T-helper 9 cell (primary cell): ENCODE data around the gene CIT.

Experiments
- DNase-seq: peaks from one replicate; pipeline ENCODE4 v3.0.0-alpha.2; 2020

Gene CIT

GRCh38 chr12:119843100-119843499 lies 34.0 kb downstream of the CIT start:
- no peak for DNase-seq

DNA sequence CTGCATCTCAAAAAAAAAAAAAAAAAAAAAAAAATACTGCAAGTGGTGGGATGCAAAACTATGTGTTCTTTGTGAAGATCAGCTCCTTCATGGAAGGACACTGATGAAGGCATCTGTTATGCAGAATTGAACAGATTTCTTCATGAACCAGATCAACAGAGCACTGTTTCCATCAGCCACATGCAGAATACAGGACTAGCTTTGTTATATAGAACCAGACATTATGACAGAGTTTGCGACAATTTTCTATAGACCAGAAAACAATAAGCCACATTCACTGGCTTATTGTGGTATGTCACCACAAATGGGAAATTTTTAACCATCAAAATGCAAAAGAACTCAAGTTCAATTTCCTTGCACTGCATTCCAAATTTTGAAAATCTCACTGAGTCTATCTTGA lies 34.7 kb downstream of the CIT start:
- no peak for DNase-seq

DNA sequence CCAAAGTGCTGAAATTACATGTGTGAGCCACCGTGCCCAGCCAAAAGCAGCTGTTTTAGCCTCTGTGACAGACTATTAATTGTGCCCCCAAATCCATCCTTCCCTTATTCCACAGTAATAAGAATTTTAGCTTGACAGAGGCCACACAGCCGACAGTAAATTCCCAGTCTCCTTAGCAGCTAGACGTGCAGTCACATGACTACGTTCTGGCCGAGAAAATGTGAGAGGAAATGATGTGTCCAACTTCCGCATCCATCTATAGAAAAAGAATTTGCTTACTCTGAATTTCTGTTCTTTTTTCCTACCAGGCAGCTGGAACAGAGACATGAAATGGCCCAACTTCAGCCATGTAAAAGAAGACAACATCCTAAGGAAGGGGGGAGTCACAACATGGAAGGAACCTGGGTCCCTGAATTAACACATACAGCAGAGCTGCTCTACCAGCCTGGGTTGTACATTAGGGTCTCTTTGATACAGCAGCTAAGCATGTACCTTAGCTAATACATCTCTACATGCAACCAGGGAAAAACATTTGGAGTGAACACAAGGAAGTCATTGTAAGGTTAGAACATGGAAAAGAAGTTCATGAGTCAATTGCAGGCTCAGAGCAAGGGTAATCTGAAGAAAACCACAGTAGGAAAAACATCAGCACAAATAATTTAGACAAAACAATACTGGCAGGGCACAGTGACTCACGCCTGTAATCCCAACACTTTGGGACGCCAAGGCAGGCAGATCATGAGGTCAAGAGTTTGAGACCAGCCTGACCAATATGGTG lies 35.5 kb downstream of the CIT start:
- no peak for DNase-seq

DNA sequence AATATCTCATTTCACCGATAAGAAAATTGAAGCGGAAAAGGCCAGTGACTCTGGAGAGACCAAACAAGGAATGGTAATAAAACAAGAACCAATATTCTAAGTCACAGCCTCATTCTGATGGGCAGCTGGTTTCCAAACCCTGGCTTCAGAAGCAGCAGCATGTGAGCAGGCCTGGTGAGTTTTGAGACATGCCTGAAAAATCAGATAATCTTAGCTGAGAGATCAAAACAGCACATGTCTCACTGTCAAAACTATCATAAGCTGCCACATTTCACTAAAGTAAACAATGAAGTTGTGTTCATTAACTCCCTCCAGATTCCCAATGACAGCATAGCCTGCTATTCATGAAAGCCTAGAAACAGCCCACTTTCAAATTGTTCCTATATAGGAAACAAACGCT lies 36.5 kb downstream of the CIT start:
- no peak for DNase-seq

GRCh38 chr12:119840168-119840567 lies 37.0 kb downstream of the CIT start:
- no peak for DNase-seq

DNA sequence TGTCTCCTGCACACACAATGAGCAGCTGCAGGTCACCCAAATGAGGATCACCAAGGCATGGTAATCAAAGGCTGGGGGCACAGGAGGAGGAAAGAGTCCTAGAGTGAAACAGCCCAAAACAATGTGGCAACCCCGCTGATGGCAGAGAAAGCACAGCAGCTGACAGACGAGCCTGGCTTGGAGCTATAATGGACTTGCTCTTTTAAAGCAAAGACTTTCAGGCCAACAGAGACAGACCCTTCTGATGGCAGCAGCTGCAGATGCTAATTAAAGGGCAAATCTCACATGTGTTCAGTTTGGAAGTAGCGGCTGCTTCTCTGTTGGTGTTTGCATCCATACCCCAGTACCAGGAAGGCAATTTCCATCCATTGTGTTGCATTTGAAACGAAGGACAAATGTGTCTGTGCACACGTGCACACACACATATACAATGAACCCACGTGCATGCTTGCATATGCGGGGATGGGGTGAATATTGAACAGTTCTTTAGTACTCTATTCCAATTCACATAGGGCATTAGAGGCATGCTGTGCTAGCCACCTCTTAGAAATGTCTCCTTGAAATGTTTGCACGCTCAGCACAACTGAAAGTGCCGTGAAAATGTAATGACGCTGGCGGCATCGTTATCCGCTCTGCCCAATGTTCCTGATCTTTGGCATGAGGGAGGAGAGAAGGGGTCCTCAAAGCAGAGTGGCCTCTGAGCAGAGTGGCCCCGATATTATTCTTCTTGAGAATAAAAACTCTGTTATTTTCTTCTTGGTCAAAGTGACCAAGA lies 38.1 kb downstream of the CIT start:
- DNase-seq = no peak

DNA sequence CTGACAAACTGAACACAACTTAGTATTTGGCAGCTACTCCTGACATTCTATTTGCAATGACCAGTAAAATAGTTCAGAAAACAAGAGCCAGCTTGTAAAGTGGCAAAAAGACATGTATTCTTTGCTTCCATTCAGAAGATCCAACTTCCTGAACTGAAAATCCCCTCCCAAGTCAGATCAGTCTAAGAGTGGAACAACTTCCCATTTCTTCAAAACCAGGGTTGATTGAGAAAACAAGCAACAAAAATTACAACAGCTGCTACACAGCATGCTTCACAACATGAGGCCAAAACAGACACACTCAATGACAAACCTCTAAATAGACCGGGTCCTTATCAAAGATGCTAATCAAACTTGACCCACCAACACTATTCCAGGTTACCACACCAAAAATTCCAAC lies 40.3 kb downstream of the CIT start:
- no peak for DNase-seq

GRCh38 chr12:119835068-119835467 lies 42.1 kb downstream of the CIT start:
- DNase-seq = no peak

DNA sequence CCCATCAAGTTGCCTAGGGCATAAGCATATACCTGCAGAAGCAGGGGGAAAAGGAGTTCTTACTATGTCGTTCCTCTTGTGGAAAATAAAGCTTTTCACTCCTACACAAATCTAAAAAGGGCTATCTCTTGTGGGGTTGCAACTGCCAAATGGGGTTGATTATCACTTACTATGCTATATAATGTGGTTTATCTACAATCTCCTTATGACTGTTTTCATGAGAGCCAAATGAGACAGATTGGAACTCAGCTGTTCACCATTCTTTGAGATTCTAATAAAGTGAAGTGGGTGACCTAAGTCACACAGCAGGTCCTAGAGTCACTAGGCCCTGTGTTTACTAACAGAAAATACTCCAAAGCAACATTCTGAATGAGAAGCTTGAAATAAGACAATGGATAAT lies 47.7 kb downstream of the CIT start:
- DNase-seq = no peak

- DNase-seq = no peak
These were observed 48.8 kb downstream of the CIT start for GRCh38 chr12:119828300-119828699.

DNA sequence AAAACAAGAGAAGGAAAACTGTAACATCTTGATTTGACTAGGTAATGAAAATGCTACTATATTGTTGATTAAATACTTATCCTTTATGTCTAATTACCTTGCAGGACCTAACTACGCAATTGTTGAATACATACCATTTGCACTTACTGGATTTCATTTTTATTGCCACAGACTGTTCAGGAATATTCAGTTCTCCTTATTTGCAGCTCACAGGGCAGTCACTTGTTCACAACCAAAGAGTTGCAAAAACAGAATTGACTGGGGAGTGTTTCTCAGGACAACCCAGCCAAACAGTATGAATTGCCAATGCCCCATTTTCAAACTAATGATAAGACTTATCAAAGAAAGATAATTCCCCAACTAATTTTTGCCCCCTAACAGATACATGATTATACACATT lies 49.4 kb downstream of the CIT start:
- DNase-seq = no peak

- no peak for DNase-seq
These were observed 50.3 kb downstream of the CIT start for GRCh38 chr12:119826661-119827445.

- no peak for DNase-seq
These were observed 51.9 kb downstream of the CIT start for GRCh38 chr12:119825262-119825661.

DNA sequence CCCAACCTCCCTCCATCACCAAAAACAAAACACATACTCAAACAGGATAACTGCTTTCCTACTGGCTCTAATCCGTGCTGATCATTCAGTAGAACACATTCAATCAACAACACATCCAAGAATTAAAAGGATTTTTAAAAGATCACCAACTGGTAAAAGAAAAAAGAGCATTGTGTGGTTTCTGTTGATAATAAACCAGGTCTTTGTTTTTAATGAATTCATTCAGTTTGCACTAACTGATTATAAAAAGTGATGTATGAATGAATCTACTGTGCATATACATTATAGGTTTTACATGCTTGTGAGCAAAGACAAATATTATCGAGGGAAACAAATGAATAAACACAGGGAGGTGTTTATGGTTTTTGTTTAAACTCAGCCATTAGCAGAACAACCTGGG lies 55.1 kb downstream of the CIT start:
- DNase-seq = no peak

DNA sequence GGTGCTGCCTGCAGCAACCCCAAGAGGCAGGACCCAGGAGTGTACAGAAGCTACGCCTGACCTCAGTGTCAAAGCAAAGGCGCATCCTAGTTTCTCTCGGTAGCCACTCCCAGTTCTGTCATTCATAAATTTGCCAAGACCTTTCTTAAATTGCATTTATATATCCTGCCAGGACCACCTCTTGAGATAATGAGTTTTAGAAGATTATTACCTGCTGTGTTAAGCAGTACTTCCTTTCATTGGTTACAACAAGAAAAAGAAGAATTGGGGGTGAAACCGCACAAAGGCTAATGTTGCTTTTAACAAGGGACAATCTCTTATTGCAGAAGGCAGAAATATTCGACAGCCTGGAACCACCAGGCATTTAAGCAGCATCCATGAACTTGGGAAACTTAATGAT lies 57.8 kb downstream of the CIT start:
- no peak for DNase-seq

DNA sequence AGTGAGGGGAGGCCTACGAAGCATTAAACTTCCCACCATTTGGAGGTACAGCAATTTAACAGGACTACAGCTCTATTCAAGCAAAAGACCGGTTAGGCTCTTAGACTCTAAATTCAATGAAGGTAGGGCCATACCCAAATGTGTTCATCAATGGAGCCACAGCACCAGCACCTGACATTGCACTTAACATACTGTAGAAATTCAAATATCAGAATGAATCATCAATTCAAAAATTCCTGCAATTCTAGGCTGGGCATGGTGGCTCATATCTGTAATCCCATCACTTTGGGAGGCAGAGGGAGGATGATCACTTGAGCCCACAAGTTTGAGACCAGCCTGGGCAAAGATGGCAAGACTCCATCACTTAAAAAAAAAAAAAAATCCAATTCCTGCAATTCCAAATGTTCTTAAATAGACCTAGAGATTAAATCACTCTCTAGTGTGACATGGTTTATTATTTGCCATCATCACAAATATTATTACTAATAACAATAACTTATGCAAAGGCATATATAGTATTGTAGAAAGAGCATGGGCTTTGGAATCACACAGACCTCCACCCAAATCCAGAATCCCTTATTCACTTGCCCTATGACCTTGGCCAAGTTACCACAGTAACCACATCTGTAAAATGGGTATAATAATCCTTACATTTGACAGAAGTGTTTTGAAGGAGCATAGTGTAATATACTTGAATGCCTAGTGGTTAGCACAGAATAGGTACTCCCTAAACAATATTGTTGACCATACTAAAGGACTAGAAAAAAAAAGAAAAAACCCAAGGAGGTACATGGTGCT lies 59.4 kb downstream of the CIT start:
- no peak for DNase-seq

DNA sequence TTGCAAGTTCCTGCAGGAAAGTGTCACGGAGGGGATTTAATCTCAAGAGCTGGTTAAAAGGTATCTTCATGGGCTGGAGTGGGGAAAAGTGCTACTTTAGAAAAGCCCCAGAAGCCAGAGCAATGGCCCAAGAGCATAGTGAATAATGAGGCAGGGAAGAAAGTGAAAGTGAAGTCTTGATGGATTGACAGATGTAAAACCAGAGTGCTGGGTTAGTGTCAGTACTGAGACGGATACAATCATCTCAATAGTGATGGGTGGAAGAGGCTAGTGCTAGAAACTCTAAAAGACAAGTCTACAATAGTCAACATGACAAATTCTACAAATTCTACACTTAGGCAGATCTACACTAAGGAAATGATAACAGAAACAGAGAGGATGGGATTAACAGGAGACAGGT lies 68.1 kb downstream of the CIT start:
- no peak for DNase-seq

DNA sequence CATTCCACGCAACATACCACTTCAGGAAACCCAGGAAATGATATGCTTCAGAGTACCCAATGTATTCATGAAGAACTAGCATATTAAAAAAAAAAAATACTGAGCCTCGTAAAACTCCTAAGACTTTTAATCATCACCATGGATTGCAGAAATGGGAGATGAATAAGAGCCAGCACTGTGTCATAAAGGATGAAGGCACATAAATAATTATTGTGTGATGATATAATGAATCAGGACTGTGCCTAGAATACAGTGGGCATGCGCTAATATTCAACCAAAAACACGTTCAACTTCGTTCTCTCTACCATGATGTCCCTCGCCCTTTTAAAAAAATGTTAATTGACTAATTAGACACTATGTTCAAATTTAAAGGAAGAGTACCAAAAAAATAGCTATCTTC lies 68.7 kb downstream of the CIT start:
- no peak for DNase-seq

DNA sequence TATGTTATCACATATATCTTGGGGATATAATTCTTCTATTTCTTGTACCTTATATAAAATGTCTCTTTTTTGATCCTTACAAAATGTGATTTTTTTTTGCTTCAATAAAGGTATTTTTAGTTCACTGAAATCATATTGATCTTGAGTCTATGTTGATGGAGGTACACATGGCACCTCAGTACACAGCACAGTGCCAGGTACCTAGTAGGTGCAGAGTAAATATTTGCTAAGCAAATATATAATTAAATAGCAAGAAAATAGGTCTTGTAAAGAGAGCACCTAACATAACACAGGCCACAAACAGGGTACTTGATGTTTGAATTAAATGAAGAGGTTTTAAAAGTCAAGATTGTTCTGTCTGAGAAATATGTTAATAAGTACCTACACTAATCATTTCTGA lies 69.7 kb downstream of the CIT start:
- DNase-seq = no peak

DNA sequence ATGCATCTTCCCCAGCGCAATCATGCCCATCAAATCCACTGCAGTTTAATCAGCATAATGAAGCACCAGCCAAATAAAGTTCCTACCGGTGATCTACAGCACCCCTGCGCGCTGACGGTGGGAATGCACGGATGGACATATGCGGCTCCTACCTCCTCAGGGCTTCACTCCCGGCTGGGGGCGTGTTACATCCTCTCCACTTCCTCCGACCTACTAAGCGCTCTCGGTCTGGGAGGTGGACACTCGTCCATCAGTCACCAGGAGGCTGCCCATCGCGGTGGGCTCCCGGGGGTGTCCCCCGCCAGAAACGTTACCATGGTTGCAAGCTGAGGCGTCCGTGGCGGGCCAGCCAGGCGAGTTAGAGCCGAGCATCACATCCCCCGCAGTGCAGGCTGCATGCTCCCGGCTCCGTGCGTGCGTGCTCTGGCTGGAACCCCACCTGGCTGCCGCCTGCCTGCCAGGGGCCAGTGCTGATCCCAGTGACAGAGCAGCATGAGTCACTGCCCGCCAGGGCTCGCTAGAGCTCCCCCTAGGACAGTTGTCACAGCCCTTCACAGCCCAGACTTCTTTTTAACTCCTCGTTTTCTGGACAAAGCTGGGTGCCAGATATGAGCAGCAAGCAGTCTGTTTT lies 73.0 kb downstream of the CIT start:
- DNase-seq = no peak

- no peak for DNase-seq
These were observed 73.7 kb downstream of the CIT start for GRCh38 chr12:119803381-119803791.

GRCh38 chr12:119802472-119802871 lies 74.6 kb downstream of the CIT start:
- DNase-seq = no peak
